Measurements from ENCODE around the gene SMS.

- TF ChIP-seq REST (IDR thresholded peaks at IDR 0.05; ENCODE audit: insufficient replicate concordance, low read depth) (no peak), POLR2AphosphoS5 (IDR thresholded peaks at IDR 0.05; ENCODE audit: low read depth) (no peak)
These were observed 29.0 kb upstream of the SMS start for GRCh38 chrX:21911481-21911880.
